Measurements from ENCODE around the gene ASXL3. TPM values are rescaled to one million over a fixed set of nuclear protein-coding genes. Genes with fewer than 3 reads are reported as not detected.

ASXL3 gene
- total and polyA plus RNA-seq, 10 of the 15 experiments (the other 5 are each of a cell fraction or from before 2014, with no cell fraction given) = 0.15 TPM; not detected in 9

GRCh38 chr18:33603454-33603853, 25.4 kb downstream of the ASXL3 start (continued):
- TF ChIP-seq, protein P1, sequence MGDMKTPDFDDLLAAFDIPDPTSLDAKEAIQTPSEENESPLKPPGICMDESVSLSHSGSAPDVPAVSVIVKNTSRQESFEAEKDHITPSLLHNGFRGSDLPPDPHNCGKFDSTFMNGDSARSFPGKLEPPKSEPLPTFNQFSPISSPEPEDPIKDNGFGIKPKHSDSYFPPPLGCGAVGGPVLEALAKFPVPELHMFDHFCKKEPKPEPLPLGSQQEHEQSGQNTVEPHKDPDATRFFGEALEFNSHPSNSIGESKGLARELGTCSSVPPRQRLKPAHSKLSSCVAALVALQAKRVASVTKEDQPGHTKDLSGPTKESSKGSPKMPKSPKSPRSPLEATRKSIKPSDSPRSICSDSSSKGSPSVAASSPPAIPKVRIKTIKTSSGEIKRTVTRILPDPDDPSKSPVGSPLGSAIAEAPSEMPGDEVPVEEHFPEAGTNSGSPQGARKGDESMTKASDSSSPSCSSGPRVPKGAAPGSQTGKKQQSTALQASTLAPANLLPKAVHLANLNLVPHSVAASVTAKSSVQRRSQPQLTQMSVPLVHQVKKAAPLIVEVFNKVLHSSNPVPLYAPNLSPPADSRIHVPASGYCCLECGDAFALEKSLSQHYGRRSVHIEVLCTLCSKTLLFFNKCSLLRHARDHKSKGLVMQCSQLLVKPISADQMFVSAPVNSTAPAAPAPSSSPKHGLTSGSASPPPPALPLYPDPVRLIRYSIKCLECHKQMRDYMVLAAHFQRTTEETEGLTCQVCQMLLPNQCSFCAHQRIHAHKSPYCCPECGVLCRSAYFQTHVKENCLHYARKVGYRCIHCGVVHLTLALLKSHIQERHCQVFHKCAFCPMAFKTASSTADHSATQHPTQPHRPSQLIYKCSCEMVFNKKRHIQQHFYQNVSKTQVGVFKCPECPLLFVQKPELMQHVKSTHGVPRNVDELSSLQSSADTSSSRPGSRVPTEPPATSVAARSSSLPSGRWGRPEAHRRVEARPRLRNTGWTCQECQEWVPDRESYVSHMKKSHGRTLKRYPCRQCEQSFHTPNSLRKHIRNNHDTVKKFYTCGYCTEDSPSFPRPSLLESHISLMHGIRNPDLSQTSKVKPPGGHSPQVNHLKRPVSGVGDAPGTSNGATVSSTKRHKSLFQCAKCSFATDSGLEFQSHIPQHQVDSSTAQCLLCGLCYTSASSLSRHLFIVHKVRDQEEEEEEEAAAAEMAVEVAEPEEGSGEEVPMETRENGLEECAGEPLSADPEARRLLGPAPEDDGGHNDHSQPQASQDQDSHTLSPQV (IDR thresholded peaks at IDR 0.05) = no peak
- TF ChIP-seq NFXL1 (IDR thresholded peaks at IDR 0.05; ENCODE audit: borderline replicate concordance) (no peak), ATF7 (IDR thresholded peaks at IDR 0.05; ENCODE audit: low read depth) (no peak), KLF5 (IDR thresholded peaks at IDR 0.05; ENCODE audit: partially characterized antibody) (no peak), CBX5 (IDR thresholded peaks at IDR 0.05; ENCODE audit: low read depth) (no peak), TBL1XR1 (IDR thresholded peaks at IDR 0.05; ENCODE audit: low read depth, low read length) (no peak), RB1 (IDR thresholded peaks at IDR 0.05; ENCODE audit: borderline replicate concordance) (no peak), SUPT20H (IDR thresholded peaks at IDR 0.05; ENCODE audit: borderline replicate concordance, control insufficient read depth, low read depth, low read length) (no peak)
- TF ChIP-seq, protein P2, sequence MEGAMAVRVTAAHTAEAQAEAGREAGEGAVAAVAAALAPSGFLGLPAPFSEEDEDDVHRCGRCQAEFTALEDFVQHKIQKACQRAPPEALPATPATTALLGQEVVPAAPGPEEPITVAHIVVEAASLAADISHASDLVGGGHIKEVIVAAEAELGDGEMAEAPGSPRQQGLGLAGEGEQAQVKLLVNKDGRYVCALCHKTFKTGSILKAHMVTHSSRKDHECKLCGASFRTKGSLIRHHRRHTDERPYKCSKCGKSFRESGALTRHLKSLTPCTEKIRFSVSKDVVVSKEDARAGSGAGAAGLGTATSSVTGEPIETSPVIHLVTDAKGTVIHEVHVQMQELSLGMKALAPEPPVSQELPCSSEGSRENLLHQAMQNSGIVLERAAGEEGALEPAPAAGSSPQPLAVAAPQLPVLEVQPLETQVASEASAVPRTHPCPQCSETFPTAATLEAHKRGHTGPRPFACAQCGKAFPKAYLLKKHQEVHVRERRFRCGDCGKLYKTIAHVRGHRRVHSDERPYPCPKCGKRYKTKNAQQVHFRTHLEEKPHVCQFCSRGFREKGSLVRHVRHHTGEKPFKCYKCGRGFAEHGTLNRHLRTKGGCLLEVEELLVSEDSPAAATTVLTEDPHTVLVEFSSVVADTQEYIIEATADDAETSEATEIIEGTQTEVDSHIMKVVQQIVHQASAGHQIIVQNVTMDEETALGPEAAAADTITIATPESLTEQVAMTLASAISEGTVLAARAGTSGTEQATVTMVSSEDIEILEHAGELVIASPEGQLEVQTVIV (IDR thresholded peaks at IDR 0.05; ENCODE audit: borderline replicate concordance, partially characterized antibody) = no peak

Measured in GM12878 (cell line).